Testis (tissue), 2 donors: Measurements from ENCODE around the gene ERC2.

Experiments used
- CTCF ChIP-seq, 3 experiments: fragments of 450-650 bp in 2 of 3; fragments of 200-600 bp in 1 of 3; sonication (generic) in 1 of 3; IDR thresholded peaks; one replicate each; pipeline ENCODE4 v1.5.1; 2016 to 2019; ENCODE audit warnings: antibody characterized with exemption in 3 of 3, mild to moderate bottlenecking in 2 of 3, moderate library complexity in 1 of 3
- POLR2A ChIP-seq: fragments of 450-650 bp; IDR thresholded peaks from one replicate; pipeline ENCODE4 v1.6.1; 2017; ENCODE audit warnings: antibody characterized with exemption, mild to moderate bottlenecking, moderate library complexity

GRCh38 chr3:55620351-55621025, 847.8 kb downstream of the ERC2 start:
- TF ChIP-seq CTCF (IDR thresholded peaks at IDR 0.05) (no peak), POLR2A (no peak)
